GM03348 (cell line): ENCODE data around the gene ATP6V0A4.
"Not testable (repeated sequence)": the region's sequence is repeated elsewhere in the genome, so short reads cannot be mapped to it uniquely, and the experiment has no call there.

ENCODE experiments used
- DNase-seq: peaks from one replicate; pipeline ENCODE4 v3.0.0; 2012; ENCODE audit warnings: low spot score

Gene ATP6V0A4

DNA sequence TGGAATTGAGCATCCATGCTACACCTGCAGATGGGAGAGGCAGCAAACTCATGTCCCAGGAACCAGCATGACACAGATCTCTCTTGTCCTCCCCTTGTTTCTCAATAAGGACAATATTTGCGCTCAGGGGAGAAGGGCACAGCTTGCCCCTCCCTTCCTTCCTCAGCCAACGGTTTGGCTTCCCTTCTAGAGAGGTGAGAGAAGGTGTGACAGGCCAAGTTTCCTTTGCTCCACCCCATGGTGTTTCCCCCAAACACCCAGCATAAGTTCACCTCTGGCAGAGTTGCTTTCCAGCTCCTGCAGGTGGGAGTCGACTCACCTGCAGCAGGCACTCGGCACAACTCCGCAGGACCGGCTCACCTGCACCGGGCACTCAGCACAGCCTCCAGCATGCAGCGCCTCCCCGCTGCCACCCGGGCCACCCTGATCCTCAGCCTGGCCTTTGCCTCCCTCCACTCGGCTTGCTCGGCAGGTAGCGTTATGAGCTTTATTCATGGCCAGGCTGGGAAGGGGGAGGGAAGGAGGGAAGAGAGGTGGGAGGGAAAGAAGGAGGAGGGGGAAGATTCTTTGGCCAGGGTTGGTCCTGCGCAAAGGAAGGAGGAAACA, at the start of gene ATP6V0A4, which contains the start of gene TMEM213:
TSS of gene ATP6V0A4 (minus strand) at position 482 of the 606 bp plus-strand sequence. CDS start 26,949 bp downstream, outside the sequence.
TSS of gene TMEM213 (plus strand) at position 280 of the 606 bp plus-strand sequence. CDS start at position 391, 111 bp downstream.
- no peak for DNase-seq

DNA sequence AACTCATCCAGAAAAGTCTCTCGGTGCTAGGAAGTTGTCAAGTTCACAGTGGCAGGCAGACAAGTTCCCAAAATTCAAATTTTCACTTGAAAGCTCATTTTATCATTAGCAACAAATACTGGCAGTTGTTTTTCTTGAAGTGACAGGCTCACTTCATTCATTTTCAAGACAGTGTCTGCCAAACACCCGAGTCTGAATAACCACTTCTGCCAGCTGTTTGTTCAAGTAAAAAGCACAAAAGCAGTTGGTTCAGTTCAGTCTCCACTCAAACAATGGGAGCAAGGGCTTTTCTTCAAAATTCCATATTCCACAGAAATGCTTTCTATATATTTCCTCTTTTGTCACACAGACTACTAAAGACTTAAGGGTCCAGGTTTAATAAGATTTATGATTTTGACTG, 47.7 kb upstream of the ATP6V0A4 start:
- no peak for DNase-seq

GRCh38 chr7:138843632-138844580, 45.9 kb upstream of the ATP6V0A4 start:
- DNase-seq: no peak

DNA sequence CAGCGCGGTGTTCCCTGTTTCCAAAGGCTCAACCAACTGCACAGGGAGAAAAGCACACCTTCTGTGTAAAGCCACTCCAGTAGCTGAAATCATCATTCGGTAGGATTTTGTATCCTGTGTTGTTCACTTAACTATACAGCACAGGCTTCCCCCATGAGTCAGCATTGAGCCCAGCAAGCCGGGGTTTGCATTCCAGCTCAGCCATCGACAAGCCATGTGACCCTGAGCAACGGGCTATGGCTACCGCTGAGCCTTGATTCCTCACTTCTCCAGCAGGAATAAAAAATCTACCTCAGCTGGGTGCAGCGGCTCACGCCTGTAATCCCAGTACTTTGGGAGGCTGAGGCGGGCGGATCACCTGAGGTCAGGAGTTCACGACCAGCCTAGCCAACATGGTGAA, 44.1 kb upstream of the ATP6V0A4 start:
- peak; percentile 36 for DNase-seq

DNA sequence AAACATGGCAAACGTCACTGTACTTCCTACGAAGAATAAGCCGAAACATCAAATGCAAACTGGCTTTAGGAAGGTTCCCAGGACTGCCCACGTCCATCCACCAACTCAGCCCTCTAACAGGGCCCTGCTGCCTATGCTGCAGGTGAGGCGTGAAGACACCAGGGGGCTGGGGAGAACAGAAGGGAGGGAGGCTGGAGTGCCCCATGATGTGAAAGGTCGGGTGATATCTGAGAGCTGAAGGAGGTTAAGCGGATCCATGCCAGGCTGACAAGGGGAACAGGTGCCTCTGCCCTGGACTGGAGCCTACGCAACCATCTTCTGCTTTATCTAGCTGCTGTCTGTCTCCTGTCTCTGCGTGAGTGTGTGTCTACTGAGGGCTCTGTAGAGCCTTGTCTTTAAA, 40.2 kb upstream of the ATP6V0A4 start:
- no peak for DNase-seq

- no peak for DNase-seq
Measured at GRCh38 chr7:138837627-138838026, 39.6 kb upstream of the ATP6V0A4 start.

GRCh38 chr7:138835087-138835486, 37.1 kb upstream of the ATP6V0A4 start:
- no peak for DNase-seq

- no peak for DNase-seq
Measured at GRCh38 chr7:138834583-138834982, 36.6 kb upstream of the ATP6V0A4 start.

GRCh38 chr7:138833596-138833995, 35.6 kb upstream of the ATP6V0A4 start:
- DNase-seq: no peak

DNA sequence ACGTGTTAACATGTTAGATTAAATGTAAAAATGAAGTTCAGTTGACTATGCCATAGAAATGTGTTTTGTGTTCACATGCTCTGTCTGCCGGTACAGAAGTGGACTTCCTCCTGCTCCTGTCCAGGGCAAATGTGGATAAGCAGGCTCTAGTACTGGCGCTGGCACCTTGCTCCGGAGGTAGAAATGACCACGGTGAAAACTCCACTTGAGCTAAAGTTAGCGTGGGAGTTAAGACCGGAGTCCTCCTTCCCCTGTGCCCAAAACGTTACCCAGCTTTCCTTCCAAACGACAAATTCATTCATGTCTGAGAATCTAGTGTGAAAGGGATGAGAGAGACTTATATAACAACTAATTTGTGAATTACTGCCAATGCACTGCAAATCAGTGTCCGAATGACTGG, 35.0 kb upstream of the ATP6V0A4 start:
- no peak for DNase-seq

GRCh38 chr7:138829335-138829734, 31.3 kb upstream of the ATP6V0A4 start:
- DNase-seq: no peak

- DNase-seq: no peak
Measured at GRCh38 chr7:138828302-138828701, 30.3 kb upstream of the ATP6V0A4 start.

DNA sequence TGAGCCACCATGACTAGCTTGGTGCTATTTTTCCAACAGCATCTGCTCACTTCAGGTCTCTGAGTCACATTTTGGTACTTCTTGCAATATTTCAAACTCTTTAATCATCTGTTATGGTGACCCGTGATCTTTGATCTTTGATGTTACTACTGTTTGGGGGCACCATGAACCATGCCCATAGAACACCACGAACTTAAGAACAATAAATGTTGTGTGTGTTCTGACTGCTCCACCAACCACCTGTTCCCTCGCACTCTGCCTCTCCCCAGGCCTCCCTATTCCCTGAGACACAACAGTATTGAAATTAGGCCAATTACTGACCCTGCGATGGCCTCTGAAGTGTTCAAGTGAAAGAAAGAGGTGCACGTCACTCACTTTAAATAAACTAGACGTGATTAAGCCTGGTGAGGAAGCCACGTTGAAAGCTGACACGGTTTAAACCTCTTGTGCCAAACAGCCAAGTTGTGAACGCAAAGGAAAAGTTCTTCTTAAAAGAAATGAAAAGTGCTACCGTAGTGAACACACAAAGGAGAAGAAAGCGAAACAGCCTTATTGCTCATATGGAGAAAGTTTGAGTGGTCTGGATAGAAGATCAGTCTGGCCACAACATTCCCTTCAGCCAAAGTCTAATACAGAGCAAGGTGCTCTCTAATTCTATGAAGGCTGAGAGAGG, 27.2 kb upstream of the ATP6V0A4 start:
- DNase-seq: no peak

DNA sequence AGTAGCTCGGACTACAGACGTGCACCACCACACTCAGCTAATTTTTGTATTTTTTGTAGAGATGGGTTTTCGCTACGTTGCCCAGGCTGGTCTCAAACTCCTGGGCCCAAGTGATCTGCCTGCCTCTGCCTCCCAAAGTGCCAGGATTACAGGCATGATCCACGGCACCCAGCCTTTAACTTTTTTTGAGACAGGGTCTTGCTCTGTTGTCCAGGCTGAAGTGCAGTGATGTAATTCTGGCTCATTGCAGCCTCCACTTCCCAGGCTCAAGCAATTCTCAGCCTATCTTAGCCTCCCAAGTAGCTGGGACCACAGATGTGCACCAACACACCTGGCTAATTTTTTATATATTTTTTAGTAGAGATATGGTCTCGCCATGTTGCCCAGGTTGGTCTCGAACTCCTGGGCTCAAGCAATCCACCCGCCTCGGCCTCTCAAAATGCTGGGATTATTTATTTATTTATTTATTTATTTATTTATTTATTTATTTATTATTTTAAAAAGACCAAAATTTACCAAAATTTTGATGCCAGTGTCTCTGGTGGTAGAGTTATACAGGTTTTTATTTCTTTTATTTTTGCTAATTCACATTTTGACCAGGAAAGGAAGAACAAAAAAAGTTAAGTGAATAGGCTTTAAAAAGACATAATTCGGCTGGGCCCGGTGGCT, 25.0 kb upstream of the ATP6V0A4 start:
- DNase-seq: no peak

DNA sequence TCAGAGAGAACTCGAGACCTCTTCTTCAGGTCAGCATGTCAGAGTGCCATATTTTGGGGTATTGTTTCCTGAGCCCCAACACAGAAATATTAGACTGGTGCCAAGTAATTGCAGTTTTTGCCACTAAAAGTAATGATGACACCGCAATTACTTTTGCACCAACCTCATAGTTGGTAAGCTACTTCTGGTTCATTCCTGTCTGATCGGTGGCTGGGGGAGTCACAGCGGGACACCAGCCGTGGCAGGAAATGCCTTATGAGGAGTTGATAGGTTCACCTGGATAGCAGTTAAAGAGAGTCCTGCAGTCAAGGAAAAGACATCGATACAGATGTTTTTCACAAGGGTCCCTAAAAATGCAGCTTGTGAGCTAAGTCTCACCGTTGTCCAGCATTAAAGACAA, 23.9 kb upstream of the ATP6V0A4 start:
- no peak for DNase-seq

- DNase-seq: no peak
Measured at GRCh38 chr7:138819625-138820024, 21.6 kb upstream of the ATP6V0A4 start.

DNA sequence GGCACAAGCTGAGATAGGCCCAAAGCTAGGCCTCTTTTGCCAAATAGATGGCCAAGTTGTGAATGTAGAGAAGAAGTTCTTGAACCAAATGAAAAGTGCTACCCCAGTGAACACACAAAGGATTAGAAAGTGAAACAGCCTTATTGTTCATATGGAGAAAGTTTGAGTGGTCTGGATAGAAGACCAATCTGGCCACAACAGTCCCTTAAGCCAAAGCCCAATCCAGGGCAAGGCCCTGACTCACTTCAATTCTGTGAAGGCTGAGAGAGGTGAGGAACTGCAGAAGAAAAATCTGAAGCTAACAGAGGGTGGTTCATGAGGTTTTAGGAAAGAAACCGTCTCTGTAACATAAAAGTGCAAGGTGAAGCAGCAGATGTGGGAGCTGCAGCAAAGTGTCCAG, 18.7 kb upstream of the ATP6V0A4 start:
- no peak for DNase-seq

GRCh38 chr7:138814816-138815332, 16.9 kb upstream of the ATP6V0A4 start:
- DNase-seq: no peak

GRCh38 chr7:138813945-138814344, 15.9 kb upstream of the ATP6V0A4 start:
- no peak for DNase-seq

DNA sequence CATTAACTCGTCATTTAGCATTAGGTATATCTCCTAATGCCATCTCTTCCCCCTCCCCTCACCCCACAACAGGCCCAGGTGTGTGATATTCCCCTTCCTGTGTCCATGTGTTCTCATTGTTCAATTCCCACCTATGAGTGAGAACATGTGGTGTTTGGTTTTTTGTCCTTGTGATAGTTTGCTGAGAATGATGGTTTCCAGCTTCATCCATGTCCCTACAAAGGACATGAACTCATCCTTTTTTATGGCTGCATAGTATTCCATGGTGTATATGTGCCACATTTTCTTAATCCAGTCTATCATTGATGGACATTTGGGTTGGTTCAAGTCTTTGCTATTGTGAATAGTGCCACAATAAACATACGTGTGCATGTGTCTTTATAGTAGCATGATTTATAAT, 13.3 kb upstream of the ATP6V0A4 start:
- DNase-seq: not testable (repeated sequence)

GRCh38 chr7:138809346-138809745, 11.3 kb upstream of the ATP6V0A4 start:
- DNase-seq: no peak

- no peak for DNase-seq
Measured at GRCh38 chr7:138804618-138805017, 6.6 kb upstream of the ATP6V0A4 start.
